Adrenal gland (tissue), 12 donors: ENCODE measurements around the gene DGCR8. TPM values are rescaled to one million over a fixed set of nuclear protein-coding genes. Genes with fewer than 3 reads are reported as not detected.

Source experiments
- DNase-seq, 7 donors: peaks; one replicate each; pipeline ENCODE4 v3.0.0-alpha.2; 2019 to 2020
- H3K27ac ChIP-seq, 5 donors: fragments of 200-600 bp; sonication (generic) in 4 of 5; 1 replicate in 3 of 5; 2 replicates in 2 of 5; pipeline versions ENCODE4 v1.5.1 to v1.8.0; 2016 to 2020; ENCODE audit warnings: mild to moderate bottlenecking in 1 of 5
- H3K27me3 ChIP-seq: fragments of 200-600 bp; 2 replicates; pipeline ENCODE4 v1.8.0; 2021
- H3K36me3 ChIP-seq, 2 donors: fragments of 200-600 bp; replicated peaks in 1 of 2; 1 replicate in 1 of 2; 2 replicates in 1 of 2; pipeline versions ENCODE4 v1.5.1 to v1.8.0; 2018 to 2022
- H3K4me1 ChIP-seq, 2 donors: fragments of 200-600 bp; replicated peaks in 1 of 2; 1 replicate in 1 of 2; 2 replicates in 1 of 2; pipeline versions ENCODE4 v1.5.1 to v1.8.0; 2018 to 2021
- H3K4me3 ChIP-seq, 4 donors: fragments of 200-600 bp; sonication (generic) in 3 of 4; one replicate each; pipeline ENCODE4 v1.5.1; 2016 to 2018
- H3K9me3 ChIP-seq, 3 donors: fragments of 200-600 bp; sonication (generic) in 1 of 3; replicated peaks in 1 of 3; 1 replicate in 2 of 3; 2 replicates in 1 of 3; pipeline versions ENCODE4 v1.5.1 to v1.8.0; 2016 to 2021
- POLR2A ChIP-seq, 2 donors: fragments of 450-650 bp; IDR thresholded peaks; one replicate each; pipeline ENCODE4 v1.6.1; 2017; ENCODE audit warnings: antibody characterized with exemption in 2 of 2, mild to moderate bottlenecking in 2 of 2, moderate library complexity in 1 of 2
- WGBS, 4 donors: extraction: QIAGEN DNeasy Blood & Tissue Kit in 2 of 4; methylation state at CpG; one replicate each; pipeline versions ENCODE4 v1.1.5 to v1.1.7; 2013 to 2017; 5-methylcytosine and 5-hydroxymethylcytosine counted together
- intact Hi-C, 2 donors: fragments of 100-400 bp; cut with DNase I; formaldehyde crosslinking; loops; one replicate each; pipeline versions ENCODE4 v1.14.1 to v1.15.0; 2022 to 2023
- polyA plus RNA-seq, 3 donors: library from polyadenylated mRNA; stranded (reverse); fragments of 200-250 nt in 2 of 3; fragments of 350-450 nt in 1 of 3; fragmentation: Illumina TruSeq in 1 of 3; extraction: RNeasy Lipid Tissue Mini Kit (QIAGEN cat#74804) in 1 of 3; gene quantifications; one replicate each; pipeline ENCODE4 v1.2.3, GENCODE V29; 2013 to 2014
- total RNA-seq, 9 donors: library from RNA; depleted of rRNA in 4 of 9; stranded (reverse); fragments of >200 nt in 4 of 9; fragments of 120-200 nt in 1 of 9; fragmentation: NEBNext Ultra II Directional in 1 of 9; extraction: Animal tissue kit (Norgen Biotek cat#: 25700) in 1 of 9; gene quantifications; one replicate each; pipeline versions ENCODE4 v1.1.0 to v1.2.4, GENCODE V29; 2013 to 2023
- TF ChIP-seq, protein P1 (sequence below), 6 experiments: fragments of 450-650 bp in 4 of 6; fragments of 200-600 bp in 2 of 6; sonication (generic) in 1 of 6; IDR thresholded peaks; 1 replicate in 5 of 6; 2 replicates in 1 of 6; pipeline versions ENCODE4 v1.5.1 to v1.8.0; 2016 to 2021; ENCODE audit warnings: antibody characterized with exemption in 6 of 6, mild to moderate bottlenecking in 2 of 6, moderate library complexity in 1 of 6
- donor health status: healthy with polysubstance abuse.
- donor health status: Bipolar disorder and iron deficiency.
- donor health status: DM: yes; HTN: yes; CAD: no.
- donor health status: DM: no; HTN: no; CAD: no.
- donor health status: DM: no; HTN: no; CAD: no.
- donor health status: DM: yes; HTN: yes; CAD: no.

DGCR8 gene
- total and polyA plus RNA-seq, 12 donors: 7.2 to 32.2 (median 22.4) TPM

GRCh38 chr22:20135265-20135664, 55.2 kb downstream of the DGCR8 start:
- H3K36me3 ChIP-seq: peaks cover 0 to 5% of the 10 kb centered on the region in 2 donors
- intact Hi-C loops: no loop called here
- H3K27ac ChIP-seq: no peak overlapping the region
- TF ChIP-seq POLR2A (IDR thresholded peaks at IDR 0.05): no peak
- TF ChIP-seq, protein P1, sequence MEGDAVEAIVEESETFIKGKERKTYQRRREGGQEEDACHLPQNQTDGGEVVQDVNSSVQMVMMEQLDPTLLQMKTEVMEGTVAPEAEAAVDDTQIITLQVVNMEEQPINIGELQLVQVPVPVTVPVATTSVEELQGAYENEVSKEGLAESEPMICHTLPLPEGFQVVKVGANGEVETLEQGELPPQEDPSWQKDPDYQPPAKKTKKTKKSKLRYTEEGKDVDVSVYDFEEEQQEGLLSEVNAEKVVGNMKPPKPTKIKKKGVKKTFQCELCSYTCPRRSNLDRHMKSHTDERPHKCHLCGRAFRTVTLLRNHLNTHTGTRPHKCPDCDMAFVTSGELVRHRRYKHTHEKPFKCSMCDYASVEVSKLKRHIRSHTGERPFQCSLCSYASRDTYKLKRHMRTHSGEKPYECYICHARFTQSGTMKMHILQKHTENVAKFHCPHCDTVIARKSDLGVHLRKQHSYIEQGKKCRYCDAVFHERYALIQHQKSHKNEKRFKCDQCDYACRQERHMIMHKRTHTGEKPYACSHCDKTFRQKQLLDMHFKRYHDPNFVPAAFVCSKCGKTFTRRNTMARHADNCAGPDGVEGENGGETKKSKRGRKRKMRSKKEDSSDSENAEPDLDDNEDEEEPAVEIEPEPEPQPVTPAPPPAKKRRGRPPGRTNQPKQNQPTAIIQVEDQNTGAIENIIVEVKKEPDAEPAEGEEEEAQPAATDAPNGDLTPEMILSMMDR (IDR thresholded peaks at IDR 0.05): no peak
- WGBS, 4 donors: 45 to 47% (median 47%) methylated on average over 4 of the region's 4 CpGs; no CpG with 5 or more reads in 1 of the 4 donors
- peaks cover 17 to 54% of the 10 kb centered on the region in 2 donors for H3K4me1 ChIP-seq
- H3K9me3 ChIP-seq: no peaks in the 10 kb centered on the region
- H3K27me3 ChIP-seq: no peaks in the 10 kb centered on the region
- DNase-seq: no peak
- H3K4me3 ChIP-seq: no peak overlapping the region

GRCh38 chr22:20135806-20136602, 56.0 kb downstream of the DGCR8 start:
- peaks cover 17 to 48% of the 10 kb centered on the region in 2 donors for H3K4me1 ChIP-seq
- intact Hi-C loops: no loop called here
- no peaks in the 10 kb centered on the region for H3K27me3 ChIP-seq
- H3K4me3 ChIP-seq: no peak overlapping the region
- no peak for DNase-seq
- WGBS, 4 donors: 79 to 88% (median 87%) methylated on average over 13 to 25 of the region's 25 CpGs
- H3K27ac ChIP-seq: no peak overlapping the region
- TF ChIP-seq, protein P1 (IDR thresholded peaks at IDR 0.05): no peak
- no peak for TF ChIP-seq POLR2A (IDR thresholded peaks at IDR 0.05)
- H3K36me3 ChIP-seq: peaks cover 0 to 5% of the 10 kb centered on the region in 2 donors
- H3K9me3 ChIP-seq: no peaks in the 10 kb centered on the region

DNA sequence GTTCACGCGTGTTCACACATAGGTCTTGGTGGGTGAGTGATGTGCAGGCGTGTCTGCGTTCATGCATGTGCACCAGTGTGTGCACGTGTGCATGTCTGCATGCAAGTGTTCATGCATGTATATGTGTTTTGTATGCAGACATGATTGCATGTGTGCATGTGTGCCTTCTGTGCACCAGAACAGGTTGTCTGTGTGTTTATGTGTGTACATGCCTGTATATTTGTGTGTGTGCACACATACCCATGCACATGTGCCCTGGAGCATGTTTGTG, 56.5 kb downstream of the DGCR8 start:
- Histone ChIP-seq H3K4me1 (peaks cover 17 to 48% of the 10 kb centered on the region in 2 donors), H3K27ac (no peak overlapping the region), H3K27me3 (no peaks in the 10 kb centered on the region), H3K9me3 (no peaks in the 10 kb centered on the region), H3K36me3 (peaks cover 0 to 5% of the 10 kb centered on the region in 2 donors), H3K4me3 (no peak overlapping the region)
- DNase-seq: no peak
- intact Hi-C loops: no loop called here
- 81 to 97% (median 93%) methylated on average over 5 of the region's 5 CpGs for WGBS, 4 donors
- TF ChIP-seq POLR2A (IDR thresholded peaks at IDR 0.05): no peak
- TF ChIP-seq, protein P1 (IDR thresholded peaks at IDR 0.05): no peak

GRCh38 chr22:20137113-20137512, 57.1 kb downstream of the DGCR8 start:
- 85 to 88% (median 86%) methylated on average over 3 to 13 of the region's 13 CpGs; no CpG with 5 or more reads in 1 of the 4 donors for WGBS, 4 donors
- peak overlapping the region in 1 of 5 donors; percentile 17 for H3K27ac ChIP-seq
- intact Hi-C loops: no loop called here

More at GRCh38 chr22:20137113-20137512, 57.1 kb downstream of the DGCR8 start:
- DNase-seq: no peak
- TF ChIP-seq, protein P1 (IDR thresholded peaks at IDR 0.05): no peak
- Histone ChIP-seq H3K4me1 (peaks cover 17 to 48% of the 10 kb centered on the region in 2 donors), H3K36me3 (peaks cover 0 to 5% of the 10 kb centered on the region in 2 donors), H3K4me3 (no peak overlapping the region), H3K9me3 (no peaks in the 10 kb centered on the region), H3K27me3 (no peaks in the 10 kb centered on the region)
